Measurements from ENCODE around the gene SPINT1.

DNA sequence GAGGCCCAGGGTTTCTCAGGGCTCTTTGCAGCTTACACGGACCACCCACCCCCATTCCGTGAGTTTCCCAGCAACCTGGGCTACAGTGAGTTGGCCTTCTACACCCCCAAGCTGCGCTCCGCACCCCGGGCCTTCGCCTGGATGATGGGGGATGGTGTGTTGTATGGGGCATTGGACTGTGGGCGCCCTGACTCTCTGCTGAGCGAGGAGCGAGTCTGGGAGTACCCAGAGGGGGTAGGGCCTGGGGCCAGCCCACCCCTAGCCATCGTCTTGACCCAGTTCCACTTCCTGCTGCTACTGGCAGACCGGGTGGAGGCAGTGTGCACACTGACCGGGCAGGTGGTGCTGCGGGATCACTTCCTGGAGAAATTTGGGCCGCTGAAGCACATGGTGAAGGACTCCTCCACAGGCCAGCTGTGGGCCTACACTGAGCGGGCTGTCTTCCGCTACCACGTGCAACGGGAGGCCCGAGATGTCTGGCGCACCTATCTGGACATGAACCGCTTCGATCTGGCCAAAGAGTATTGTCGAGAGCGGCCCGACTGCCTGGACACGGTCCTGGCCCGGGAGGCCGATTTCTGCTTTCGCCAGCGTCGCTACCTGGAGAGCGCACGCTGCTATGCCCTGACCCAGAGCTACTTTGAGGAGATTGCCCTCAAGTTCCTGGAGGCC lies 55.8 kb downstream of the SPINT1 start:
- TF ChIP-seq, protein P1, sequence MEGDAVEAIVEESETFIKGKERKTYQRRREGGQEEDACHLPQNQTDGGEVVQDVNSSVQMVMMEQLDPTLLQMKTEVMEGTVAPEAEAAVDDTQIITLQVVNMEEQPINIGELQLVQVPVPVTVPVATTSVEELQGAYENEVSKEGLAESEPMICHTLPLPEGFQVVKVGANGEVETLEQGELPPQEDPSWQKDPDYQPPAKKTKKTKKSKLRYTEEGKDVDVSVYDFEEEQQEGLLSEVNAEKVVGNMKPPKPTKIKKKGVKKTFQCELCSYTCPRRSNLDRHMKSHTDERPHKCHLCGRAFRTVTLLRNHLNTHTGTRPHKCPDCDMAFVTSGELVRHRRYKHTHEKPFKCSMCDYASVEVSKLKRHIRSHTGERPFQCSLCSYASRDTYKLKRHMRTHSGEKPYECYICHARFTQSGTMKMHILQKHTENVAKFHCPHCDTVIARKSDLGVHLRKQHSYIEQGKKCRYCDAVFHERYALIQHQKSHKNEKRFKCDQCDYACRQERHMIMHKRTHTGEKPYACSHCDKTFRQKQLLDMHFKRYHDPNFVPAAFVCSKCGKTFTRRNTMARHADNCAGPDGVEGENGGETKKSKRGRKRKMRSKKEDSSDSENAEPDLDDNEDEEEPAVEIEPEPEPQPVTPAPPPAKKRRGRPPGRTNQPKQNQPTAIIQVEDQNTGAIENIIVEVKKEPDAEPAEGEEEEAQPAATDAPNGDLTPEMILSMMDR (IDR thresholded peaks at IDR 0.05), result no peak
- no peak for TF ChIP-seq POLR2A (IDR thresholded peaks at IDR 0.05)
